HCT116 (cell line): ENCODE results near the gene TPSD1. TPM values are rescaled to one million over a fixed set of nuclear protein-coding genes. Genes with fewer than 3 reads are reported as not detected.

Source experiments
- ATAC-seq: fragments of 200-7000 bp; cut with Tn5 transposase; 2 replicates; pipeline ENCODE4 v1.9.1; 2020; ENCODE audit warnings: mild to moderate bottlenecking, moderate library complexity
- BruUV-seq: library from RNA; stranded (reverse); fragments of 400-500 nt; replicated peaks from 2 replicates; lab custom pipeline; 2021; lab: Mats Ljungman, UMichigan
- CTCF ChIA-PET: fragments of 300-600 bp; sonication (Branson Sonifier 250); formaldehyde crosslinking; loops from one replicate; lab custom pipeline; 2021; ENCODE audit warnings: antibody characterized with exemption; lab: Charles Lee
- POLR2A ChIA-PET: fragments of 300-600, 350-600 bp; sonication (Branson Sonifier 250); formaldehyde crosslinking; loops from one replicate; lab custom pipeline; 2021; ENCODE audit warnings: antibody characterized with exemption; lab: Charles Lee
- RAD21 ChIA-PET, 2 experiments: fragments of 300-600 bp; sonication (Branson Sonifier 250); formaldehyde crosslinking; loops; one replicate each; lab custom pipeline; 2023; ENCODE audit warnings: low total read pairs in 2 of 2; ENCODE audit not compliant: uncharacterized antibody in 2 of 2, unreplicated experiment in 2 of 2, low non-redundant PET in 1 of 2; lab: Charles Lee
- DNase-seq: peaks from one replicate; pipeline ENCODE4 v3.0.0-alpha.2; 2010; ENCODE audit warnings: low read depth, low spot score
- H2AFZ ChIP-seq: fragments of 200-600 bp; shearing (Covaris generic), sonication (generic); 2 replicates; pipeline ENCODE4 v1.6.1; 2017; ENCODE audit warnings: low read depth, mixed run types, mixed read lengths, antibody characterized with exemption, low read length; ENCODE audit not compliant: poor library complexity, severe bottlenecking
- H3K27ac ChIP-seq: 2 replicates; pipeline ENCODE4 v1.5.1; 2012; ENCODE audit warnings: low read depth, low read length
- H3K27me3 ChIP-seq: fragments of 200-600 bp; sonication (generic); 2 replicates; pipeline ENCODE4 v1.6.1; 2016; ENCODE audit warnings: mixed run types, low read length, mixed read lengths; ENCODE audit not compliant: insufficient read depth
- H3K36me3 ChIP-seq, 2 experiments: fragments of 200-500 bp in 1 of 2; fragments of 200-600 bp in 1 of 2; sonication (Bioruptor generic) in 1 of 2; sonication (generic) in 1 of 2; 2 replicates each; pipeline versions ENCODE4 v1.5.1 to v1.6.1; 2014 to 2016; ENCODE audit warnings: low read length in 2 of 2, inconsistent platforms in 1 of 2, mixed read lengths in 1 of 2, mixed run types in 1 of 2; ENCODE audit not compliant: insufficient read depth in 2 of 2, control insufficient read depth in 1 of 2
- H3K4me1 ChIP-seq, 2 experiments: fragments of 200-600 bp in 1 of 2; sonication (generic) in 1 of 2; 2 replicates each; pipeline versions ENCODE4 v1.5.1 to v1.6.1; 2012 to 2017; ENCODE audit warnings: low read length in 2 of 2, inconsistent platforms in 1 of 2, mild to moderate bottlenecking in 1 of 2, mixed read lengths in 1 of 2, mixed run types in 1 of 2, moderate library complexity in 1 of 2; ENCODE audit not compliant: insufficient read depth in 2 of 2, control insufficient read depth in 1 of 2
- H3K4me2 ChIP-seq: fragments of 200-600 bp; sonication (generic); 2 replicates; pipeline ENCODE4 v1.6.1; 2017; ENCODE audit warnings: mixed run types, low read length, mixed read lengths
- H3K4me3 ChIP-seq, 2 experiments: fragments of 200-600 bp in 1 of 2; sonication (generic) in 1 of 2; replicated peaks in 1 of 2; 2 replicates each; pipeline ENCODE4 v1.5.1; 2011 to 2016; ENCODE audit warnings: low read length in 2 of 2, control low read depth in 1 of 2, low read depth in 1 of 2, mild to moderate bottlenecking in 1 of 2, mixed read lengths in 1 of 2, mixed run types in 1 of 2
- H3K79me2 ChIP-seq: fragments of 200-600 bp; sonication (generic); 2 replicates; pipeline ENCODE4 v1.6.1; 2017; ENCODE audit warnings: mild to moderate bottlenecking, mixed run types, low read length, moderate library complexity, mixed read lengths; ENCODE audit not compliant: insufficient read depth
- H3K9ac ChIP-seq: fragments of 200-600 bp; sonication (generic); 2 replicates; pipeline ENCODE4 v1.6.1; 2016; ENCODE audit warnings: low read length, mixed read lengths
- H3K9me2 ChIP-seq: fragments of 200-600 bp; sonication (generic), shearing (Covaris generic); 2 replicates; pipeline ENCODE4 v1.6.1; 2017; ENCODE audit warnings: mixed run types, mild to moderate bottlenecking, moderate library complexity; ENCODE audit not compliant: insufficient read depth
- H3K9me3 ChIP-seq, 2 experiments: fragments of 200-500 bp in 1 of 2; fragments of 200-600 bp in 1 of 2; sonication (Bioruptor generic) in 1 of 2; sonication (generic) in 1 of 2; 2 replicates each; pipeline ENCODE4 v1.6.1; 2014 to 2017; ENCODE audit warnings: low read length in 2 of 2, mixed read lengths in 2 of 2, inconsistent platforms in 1 of 2, low read depth in 1 of 2, mild to moderate bottlenecking in 1 of 2, mixed run types in 1 of 2, moderate library complexity in 1 of 2; ENCODE audit not compliant: control insufficient read depth in 1 of 2, insufficient read depth in 1 of 2
- H4K20me1 ChIP-seq: fragments of 200-600 bp; sonication (generic), shearing (Covaris generic); 2 replicates; pipeline ENCODE4 v1.6.1; 2017; ENCODE audit warnings: mixed run types, mild to moderate bottlenecking, moderate library complexity; ENCODE audit not compliant: insufficient read depth
- CBX3 ChIP-seq: IDR thresholded peaks from 2 replicates; pipeline ENCODE4 v1.6.1; 2012; ENCODE audit warnings: low read depth
- EGR1 ChIP-seq: IDR thresholded peaks from 2 replicates; pipeline ENCODE4 v1.6.1; 2012; ENCODE audit warnings: low read depth
- EZH2phosphoT487 ChIP-seq: fragments of 200-600 bp; IDR thresholded peaks from 2 replicates; pipeline ENCODE4 v1.6.1; 2018; ENCODE audit warnings: antibody characterized with exemption, borderline replicate concordance
- FOSL1 ChIP-seq: IDR thresholded peaks from 2 replicates; pipeline ENCODE4 v1.6.1; 2012; ENCODE audit warnings: low read depth
- POLR2AphosphoS5 ChIP-seq: IDR thresholded peaks from 2 replicates; pipeline ENCODE4 v1.6.1; 2011; ENCODE audit warnings: mild to moderate bottlenecking, low read depth, low read length, moderate library complexity
- SP1 ChIP-seq: IDR thresholded peaks from 2 replicates; pipeline ENCODE4 v1.6.1; 2012; ENCODE audit warnings: low read depth
- intact Hi-C: fragments of 100-400 bp; cut with micrococcal nuclease; formaldehyde crosslinking; loops from 2 replicates; pipeline ENCODE4 v1.10.0; 2022
- total RNA-seq: library from RNA; stranded (reverse); gene quantifications from one replicate; pipeline ENCODE4 v1.2.1, GENCODE V29; 2021; ENCODE audit not compliant: unreplicated experiment
- TF ChIP-seq, protein P1 (sequence below): IDR thresholded peaks from 2 replicates; pipeline ENCODE4 v1.6.1; 2012

The TPSD1 gene
- total RNA-seq, 1 experiment from 2014 or later, result not detected

DNA sequence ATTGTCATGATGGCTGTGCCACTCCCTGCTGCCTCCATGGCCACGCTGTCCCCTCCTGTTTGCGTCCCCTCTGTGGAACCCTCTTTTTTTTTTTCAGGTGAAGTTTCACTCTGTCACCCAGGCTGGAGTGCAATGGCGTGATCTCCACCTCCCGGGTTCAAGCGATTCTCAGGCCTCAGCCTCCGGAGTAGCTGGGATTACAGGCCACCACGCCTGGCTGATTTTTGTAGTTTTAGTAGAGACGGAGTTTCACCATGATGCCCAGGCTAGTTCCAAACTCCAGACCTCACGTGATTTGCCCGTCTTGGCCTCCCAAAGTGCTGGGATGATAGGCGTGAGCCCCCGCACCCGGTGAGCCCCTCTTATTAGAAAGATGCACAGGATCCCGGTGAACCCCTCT, 42.5 kb downstream of the TPSD1 start:
- Histone ChIP-seq H3K36me3 (no peaks in the 10 kb centered on the region), H3K9me3 (no peaks in the 10 kb centered on the region), H4K20me1 (no peaks in the 10 kb centered on the region), H3K79me2 (no peaks in the 10 kb centered on the region), H3K27ac (peak overlapping the region; percentile 83; the same call in 1 of the 2 replicates), H3K9me2 (no peaks in the 10 kb centered on the region), H3K4me1 (peaks cover 52 to 93% of the 10 kb centered on the region in 2 experiments), H3K4me3 (no peak overlapping the region), H3K4me2 (no peak overlapping the region), H2AFZ (no peak overlapping the region), H3K27me3 (no peaks in the 10 kb centered on the region), H3K9ac (no peak overlapping the region)
- ATAC-seq (no peak), DNase-seq (no peak)
- POLR2A ChIA-PET, result no interaction called here
- intact Hi-C loops, result no loop called here
- RAD21 ChIA-PET, result no interaction called here
- no TSS peak for BruUV-seq
- TF ChIP-seq POLR2AphosphoS5 (no peak), EZH2phosphoT487 (no peak), FOSL1 (no peak), EGR1 (no peak)
- TF ChIP-seq, protein P1, sequence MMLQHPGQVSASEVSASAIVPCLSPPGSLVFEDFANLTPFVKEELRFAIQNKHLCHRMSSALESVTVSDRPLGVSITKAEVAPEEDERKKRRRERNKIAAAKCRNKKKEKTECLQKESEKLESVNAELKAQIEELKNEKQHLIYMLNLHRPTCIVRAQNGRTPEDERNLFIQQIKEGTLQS, result no peak
- CTCF ChIA-PET, result no interaction called here

DNA sequence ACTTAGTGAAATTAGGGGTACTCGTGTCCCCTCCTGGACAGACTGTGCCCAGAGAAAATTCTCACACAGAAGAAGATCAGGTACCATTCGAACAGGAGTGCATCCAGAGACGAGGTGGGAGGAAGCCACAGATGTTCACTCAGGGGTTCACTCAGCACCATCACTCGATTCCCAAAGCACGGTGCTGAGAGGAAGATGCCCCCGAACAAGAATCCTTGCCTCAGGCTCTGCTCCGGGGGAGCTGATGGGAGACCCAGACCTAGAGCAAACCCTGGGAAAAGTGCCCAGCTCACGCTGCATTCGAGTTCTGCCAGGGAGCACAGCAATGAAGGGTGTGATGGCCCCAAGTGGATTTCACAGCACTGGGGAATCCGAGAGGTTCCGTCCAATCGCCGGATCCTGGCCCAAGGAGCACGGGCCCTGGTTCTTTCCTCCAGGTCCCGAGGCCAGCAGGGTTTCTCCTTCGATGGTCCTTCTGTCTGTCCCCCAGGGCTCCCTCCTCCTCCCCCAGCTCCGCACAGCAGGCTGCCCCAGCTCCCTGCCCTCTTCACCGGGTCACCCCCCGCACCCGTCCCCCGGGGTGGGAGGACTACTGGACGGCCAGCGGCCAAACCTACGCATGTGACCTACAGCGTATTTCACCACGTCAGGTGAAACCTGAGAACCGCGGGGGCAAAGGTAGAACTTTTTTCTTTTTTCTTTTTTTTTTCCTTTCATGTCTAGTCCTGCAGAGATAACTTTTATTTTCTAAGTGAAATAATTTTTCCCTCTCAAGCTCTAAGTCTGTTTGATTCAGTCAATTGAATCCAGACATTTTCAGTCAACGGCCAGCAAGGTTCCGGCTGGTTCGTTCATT, 43.4 kb downstream of the TPSD1 start:
- no peak for ATAC-seq
- Histone ChIP-seq H3K36me3 (no peaks in the 10 kb centered on the region), H3K4me1 (peaks cover 55 to 93% of the 10 kb centered on the region in 2 experiments), H3K79me2 (no peaks in the 10 kb centered on the region), H3K4me3 (no peak overlapping the region), H3K9me3 (no peaks in the 10 kb centered on the region), H3K9ac (no peak overlapping the region), H2AFZ (no peak overlapping the region), H3K4me2 (no peak overlapping the region), H3K9me2 (no peaks in the 10 kb centered on the region), H3K27ac (no peak overlapping the region), H3K27me3 (no peaks in the 10 kb centered on the region), H4K20me1 (no peaks in the 10 kb centered on the region)
- intact Hi-C loops, result no loop called here
- RAD21 ChIA-PET, result no interaction called here
- no peak for TF ChIP-seq FOSL1
- no peak for TF ChIP-seq SP1
- TF ChIP-seq, protein P1, result no peak
- no peak for TF ChIP-seq CBX3
- BruUV-seq, result no TSS peak
- CTCF ChIA-PET, result no interaction called here
- POLR2A ChIA-PET, result no interaction called here
- no peak for DNase-seq
